H1 (cell line): Measurements from ENCODE around the gene RHOB. TPM values are rescaled to one million over a fixed set of nuclear protein-coding genes. Genes with fewer than 3 reads are reported as not detected.

ENCODE experiments used
- CTCF ChIA-PET: fragments of 300-600 bp; sonication (Branson Sonifier 250); formaldehyde crosslinking; loops from one replicate; lab custom pipeline; 2021; ENCODE audit not compliant: partially characterized antibody; lab: Charles Lee
- POLR2A ChIA-PET: fragments of 300-600 bp; sonication (Branson Sonifier 250); formaldehyde crosslinking; loops from one replicate; lab custom pipeline; 2021; ENCODE audit warnings: inconsistent platforms; ENCODE audit not compliant: partially characterized antibody; lab: Charles Lee
- DNase-seq, 2 experiments: peaks; one replicate each; pipeline versions ENCODE4 v3.0.0 to v3.0.0-alpha.2; 2010 to 2022; ENCODE audit warnings: low spot score in 2 of 2, low read depth in 1 of 2, mixed read lengths in 1 of 2
- FAIRE-seq: peaks from 2 replicates; lab custom pipeline; 2011; peaks lifted over from hg19 to GRCh38; lab: Jason Lieb, UNC
- H2AFZ ChIP-seq: 2 replicates; pipeline ENCODE4 v1.8.1; 2012; ENCODE audit warnings: low read length, inconsistent platforms
- H2AK5ac ChIP-seq: 2 replicates; pipeline ENCODE4 v1.6.1; 2013; ENCODE audit warnings: low read depth, low read length
- H2BK120ac ChIP-seq: replicated peaks from 2 replicates; pipeline ENCODE3; 2013; ENCODE audit warnings: low read depth, low read length, inconsistent platforms
- H2BK12ac ChIP-seq: 2 replicates; pipeline ENCODE4 v1.6.1; 2013; ENCODE audit warnings: low read depth, low read length
- H2BK15ac ChIP-seq: 2 replicates; pipeline ENCODE4 v1.6.1; 2013; ENCODE audit warnings: low read length
- H2BK20ac ChIP-seq: 2 replicates; pipeline ENCODE4 v1.6.1; 2013; ENCODE audit warnings: low read length
- H2BK5ac ChIP-seq: 2 replicates; pipeline ENCODE4 v1.6.1; 2013; ENCODE audit warnings: low read depth, low read length
- H3K14ac ChIP-seq: 2 replicates; pipeline ENCODE4 v1.6.1; 2013; ENCODE audit warnings: inconsistent platforms; ENCODE audit not compliant: insufficient read length
- H3K18ac ChIP-seq: 2 replicates; pipeline ENCODE4 v1.6.1; 2013; ENCODE audit warnings: low read length; ENCODE audit errors: extremely low read depth
- H3K23ac ChIP-seq: 2 replicates; pipeline ENCODE4 v1.6.1; 2013; ENCODE audit warnings: inconsistent platforms; ENCODE audit not compliant: insufficient read length
- H3K23me2 ChIP-seq: 2 replicates; pipeline ENCODE4 v1.6.1; 2013; ENCODE audit warnings: low read depth, low read length
- H3K27ac ChIP-seq: 2 replicates; pipeline ENCODE4 v1.6.1; 2011; ENCODE audit warnings: low read depth, low read length, inconsistent platforms
- H3K27me3 ChIP-seq, 4 experiments: replicated peaks in 1 of 4; 1 replicate in 1 of 4; 2 replicates in 3 of 4; pipeline versions ENCODE4 v1.6.1 to v1.8.1; 2011 to 2013; ENCODE audit warnings: low read length in 3 of 4, mild to moderate bottlenecking in 3 of 4, inconsistent platforms in 2 of 4, mixed read lengths in 2 of 4, moderate library complexity in 1 of 4; ENCODE audit not compliant: control insufficient read depth in 3 of 4, insufficient read depth in 3 of 4; ENCODE audit errors: extremely low read depth in 1 of 4
- H3K36me3 ChIP-seq, 4 experiments: 2 replicates each; pipeline versions ENCODE4 v1.6.1 to v1.8.1; 2011 to 2013; ENCODE audit warnings: mild to moderate bottlenecking in 4 of 4, low read length in 3 of 4, moderate library complexity in 2 of 4, control low read depth in 1 of 4, inconsistent platforms in 1 of 4; ENCODE audit not compliant: insufficient read depth in 4 of 4, control insufficient read depth in 2 of 4
- H3K4ac ChIP-seq: replicated peaks from 2 replicates; pipeline ENCODE3; 2013; ENCODE audit warnings: low read length, low read depth, mixed read lengths, inconsistent platforms; ENCODE audit not compliant: insufficient read length
- H3K4me1 ChIP-seq, 4 experiments: replicated peaks in 1 of 4; 1 replicate in 1 of 4; 2 replicates in 3 of 4; pipeline versions ENCODE4 v1.6.1 to v1.8.1; 2011 to 2013; ENCODE audit warnings: low read length in 3 of 4, inconsistent platforms in 2 of 4, mixed read lengths in 1 of 4; ENCODE audit not compliant: insufficient read depth in 4 of 4, control insufficient read depth in 3 of 4
- H3K4me2 ChIP-seq, 2 experiments: 2 replicates each; pipeline versions ENCODE4 v1.6.1 to v1.8.1; 2011 to 2013; ENCODE audit warnings: low read depth in 2 of 2, low read length in 2 of 2, control low read depth in 1 of 2, inconsistent platforms in 1 of 2, mild to moderate bottlenecking in 1 of 2; ENCODE audit not compliant: insufficient read depth in 1 of 2
- H3K4me3 ChIP-seq, 4 experiments: fragments of 200-600, 300-600 bp in 1 of 4; sonication (generic), shearing (Covaris generic), sonication (Bioruptor Twin) in 1 of 4; 2 replicates each; pipeline versions ENCODE4 v1.5.1 to v1.8.1; 2011 to 2016; ENCODE audit warnings: low read length in 4 of 4, low read depth in 3 of 4, control low read depth in 2 of 4, inconsistent platforms in 2 of 4, mild to moderate bottlenecking in 2 of 4, mixed read lengths in 1 of 4, moderate library complexity in 1 of 4; ENCODE audit not compliant: insufficient read depth in 2 of 4; ENCODE audit errors: extremely low read depth in 1 of 4
- H3K56ac ChIP-seq: replicated peaks from 2 replicates; pipeline ENCODE3; 2013; ENCODE audit warnings: low read depth, mild to moderate bottlenecking, mixed read lengths, low read length, inconsistent platforms; ENCODE audit not compliant: insufficient read length
- H3K79me1 ChIP-seq: 2 replicates; pipeline ENCODE4 v1.6.1; 2013; ENCODE audit warnings: low read depth, low read length, control low read depth
- H3K79me2 ChIP-seq, 2 experiments: 2 replicates each; pipeline versions ENCODE4 v1.6.1 to v1.8.1; 2012 to 2013; ENCODE audit warnings: low read length in 2 of 2, mild to moderate bottlenecking in 2 of 2, inconsistent platforms in 1 of 2; ENCODE audit not compliant: insufficient read depth in 2 of 2, control insufficient read depth in 1 of 2
- H3K9ac ChIP-seq, 4 experiments: replicated peaks in 1 of 4; 1 replicate in 1 of 4; 2 replicates in 3 of 4; pipeline versions ENCODE4 v1.6.1 to v1.8.1; 2011 to 2013; ENCODE audit warnings: low read depth in 3 of 4, low read length in 3 of 4, control low read depth in 2 of 4, mild to moderate bottlenecking in 2 of 4, moderate library complexity in 2 of 4, inconsistent platforms in 1 of 4; ENCODE audit errors: extremely low read depth in 1 of 4
- H3K9me3 ChIP-seq, 2 experiments: 2 replicates each; pipeline versions ENCODE4 v1.6.1 to v1.8.1; 2012 to 2013; ENCODE audit warnings: mild to moderate bottlenecking in 2 of 2, moderate library complexity in 2 of 2, control low read depth in 1 of 2, inconsistent platforms in 1 of 2, low read depth in 1 of 2, low read length in 1 of 2, mixed read lengths in 1 of 2; ENCODE audit not compliant: insufficient read depth in 2 of 2
- H4K20me1 ChIP-seq, 2 experiments: replicated peaks in 1 of 2; 2 replicates each; pipeline versions ENCODE3 to v1.8.1; 2011 to 2013; ENCODE audit warnings: inconsistent platforms in 2 of 2, low read length in 2 of 2, mild to moderate bottlenecking in 1 of 2; ENCODE audit not compliant: insufficient read depth in 2 of 2, control insufficient read depth in 1 of 2
- H4K5ac ChIP-seq: 2 replicates; pipeline ENCODE4 v1.6.1; 2013; ENCODE audit warnings: low read length, low read depth, mixed read lengths, inconsistent platforms; ENCODE audit not compliant: insufficient read length
- H4K8ac ChIP-seq: 2 replicates; pipeline ENCODE4 v1.8.0; 2013; ENCODE audit warnings: mild to moderate bottlenecking, moderate library complexity, low read length, inconsistent platforms; ENCODE audit not compliant: insufficient read depth; ENCODE audit errors: extremely low read depth
- H4K91ac ChIP-seq: replicated peaks from 2 replicates; pipeline ENCODE3; 2013; ENCODE audit warnings: low read length, mixed read lengths, inconsistent platforms; ENCODE audit not compliant: insufficient read length
- BACH1 ChIP-seq: IDR thresholded peaks from 2 replicates; pipeline ENCODE4 v1.6.1; 2012; ENCODE audit warnings: low read length, improper control_type of control experiment
- CREB1 ChIP-seq: IDR thresholded peaks from 2 replicates; pipeline ENCODE4 v1.6.1; 2012; ENCODE audit warnings: inconsistent platforms
- CTBP2 ChIP-seq: IDR thresholded peaks from 2 replicates; pipeline ENCODE4 v1.7.0; 2011; ENCODE audit warnings: borderline replicate concordance, mild to moderate bottlenecking, moderate library complexity, mixed read lengths, low read length; ENCODE audit not compliant: insufficient read depth, insufficient read length
- JUND ChIP-seq: IDR thresholded peaks from 2 replicates; pipeline ENCODE4 v1.6.1; 2011; ENCODE audit warnings: mild to moderate bottlenecking, improper control_type of control experiment, low read length
- KDM5A ChIP-seq: fragments of 200-600 bp; IDR thresholded peaks from 2 replicates; pipeline ENCODE4 v1.7.1; 2012; ENCODE audit warnings: mild to moderate bottlenecking, low read length, inconsistent platforms, mixed read lengths
- POU5F1 ChIP-seq: IDR thresholded peaks from 2 replicates; pipeline ENCODE4 v1.6.1; 2011; ENCODE audit warnings: low read depth, mild to moderate bottlenecking, low read length, moderate library complexity
- RAD21 ChIP-seq, 2 experiments: IDR thresholded peaks in 1 of 2; conservative IDR thresholded peaks in 1 of 2; 2 replicates each; pipeline ENCODE4 v1.6.1; 2011; ENCODE audit warnings: low read depth in 2 of 2, low read length in 2 of 2, improper control_type of control experiment in 1 of 2, inconsistent platforms in 1 of 2, mild to moderate bottlenecking in 1 of 2, moderate library complexity in 1 of 2
- RXRA ChIP-seq: IDR thresholded peaks from 2 replicates; pipeline ENCODE4 v1.6.1; 2011; ENCODE audit warnings: low read depth, mild to moderate bottlenecking, low read length, moderate library complexity; ENCODE audit not compliant: insufficient read depth
- TAF1 ChIP-seq: IDR thresholded peaks from 2 replicates; pipeline ENCODE4 v1.6.1; 2011; ENCODE audit warnings: mild to moderate bottlenecking, low read depth, low read length
- TAF7 ChIP-seq: optimal IDR thresholded peaks from 2 replicates; pipeline ENCODE3; 2011; ENCODE audit warnings: low read depth, mild to moderate bottlenecking, inconsistent platforms, low read length, moderate library complexity, borderline replicate concordance
- WGBS, 2 experiments: shearing (Covaris generic) in 1 of 2; methylation state at CpG; one replicate each; pipeline versions ENCODE4 v1.1.6 to v1.1.7; 2013 to 2015; ENCODE audit warnings: low lambda C conversion rate in 2 of 2, mixed read lengths in 2 of 2, inconsistent platforms in 1 of 2, low coverage in 1 of 2, missing lambda C conversion rate in 1 of 2; ENCODE audit not compliant: insufficient replicate concordance in 2 of 2, insufficient coverage in 1 of 2, insufficient read length in 1 of 2; ENCODE audit errors: extremely low coverage in 1 of 2, missing lambda C conversion rate in 1 of 2; 5-methylcytosine and 5-hydroxymethylcytosine counted together
- polyA plus RNA-seq, 7 experiments: library from polyadenylated mRNA; depleted of rRNA in 3 of 7; stranded (reverse) in 5 of 7; unstranded in 2 of 7; fragments of >200 nt in 5 of 7; fragments of 200-250 nt in 2 of 7; gene quantifications; 1 replicate in 5 of 7; 2 replicates in 1 of 7; 4 replicates in 1 of 7; pipeline versions ENCODE4 v1.2.1 to v1.2.3, GENCODE V29; 2011 to 2013; ENCODE audit warnings: missing spikeins in 2 of 7, mixed read lengths in 2 of 7
- total RNA-seq: library from RNA; stranded (reverse); fragmentation: NEBNext Ultra II Directional; extraction: Animal tissue kit (Norgen Biotek cat#: 25700); gene quantifications from 2 replicates; pipeline ENCODE4 v1.2.1, GENCODE V29; 2021
- TF ChIP-seq, protein P1 (sequence below): IDR thresholded peaks from 2 replicates; pipeline ENCODE4 v1.6.1; 2011; ENCODE audit warnings: low read depth, mild to moderate bottlenecking, low read length; ENCODE audit not compliant: insufficient read depth

Gene RHOB
- total and polyA plus RNA-seq, 2 of the 8 experiments (the other 6 are each of a cell fraction or from before 2014, with no cell fraction given): 9.3 to 9.5 TPM

DNA sequence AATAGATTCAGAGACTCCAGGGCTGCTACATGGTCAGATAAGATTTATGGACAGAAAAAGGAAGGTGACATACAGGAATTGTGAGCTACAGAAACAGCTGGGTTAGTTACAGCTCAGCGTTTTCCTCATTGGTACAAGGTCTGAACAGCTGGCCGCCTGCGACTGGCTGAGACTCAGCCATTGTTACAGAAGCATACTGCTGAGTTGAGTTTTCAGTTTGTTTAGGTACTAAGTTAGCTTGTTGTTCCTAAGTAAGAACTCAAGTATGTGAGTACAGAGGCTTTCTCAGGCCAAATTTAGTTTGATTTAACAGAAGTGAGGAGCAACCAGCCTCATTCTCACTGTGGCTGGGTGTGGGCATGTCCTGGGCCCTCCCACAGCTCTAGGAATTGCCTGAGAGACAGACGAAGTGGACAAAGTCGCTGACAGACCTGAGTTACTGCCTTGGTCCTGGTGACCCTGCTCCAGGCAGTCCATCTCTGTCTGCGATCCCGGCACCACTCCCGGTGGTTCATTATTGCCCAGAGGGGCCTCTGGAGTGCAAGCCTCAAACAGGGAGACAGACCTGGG, 27.8 kb upstream of the RHOB start:
- no peak overlapping the region for H2AK5ac ChIP-seq
- no peak overlapping the region for H3K4ac ChIP-seq
- no peak overlapping the region for H2BK20ac ChIP-seq
- H3K23ac ChIP-seq: no peak overlapping the region
- CTCF ChIA-PET: interaction anchor here (0.8 to 25.0 kb wide), 10 partner anchors 10 to 226 kb away, joined by 3 to 404 read pairs (median 8); partner anchors contain the start of gene HS1BP3
- H3K27me3 ChIP-seq: no peaks in the 10 kb centered on the region
- H3K14ac ChIP-seq: no peak overlapping the region
- TF ChIP-seq RXRA: no peak
- no peak for TF ChIP-seq CREB1
- no peak for TF ChIP-seq BACH1
- no peak for TF ChIP-seq KDM5A
- no peak for TF ChIP-seq JUND
- no peak for TF ChIP-seq TAF1
- TF ChIP-seq TAF7: no peak
- no peak for TF ChIP-seq RAD21 (IDR thresholded peaks at IDR 0.05 in 1 of 2, conservative IDR thresholded peaks at IDR 0.05 in 1 of 2; ENCODE audit: low read depth in 2 of 2, low read length in 2 of 2)
- no peak for TF ChIP-seq POU5F1
- TF ChIP-seq CTBP2: no peak
- TF ChIP-seq, protein P1, sequence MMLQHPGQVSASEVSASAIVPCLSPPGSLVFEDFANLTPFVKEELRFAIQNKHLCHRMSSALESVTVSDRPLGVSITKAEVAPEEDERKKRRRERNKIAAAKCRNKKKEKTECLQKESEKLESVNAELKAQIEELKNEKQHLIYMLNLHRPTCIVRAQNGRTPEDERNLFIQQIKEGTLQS: no peak
- H4K5ac ChIP-seq: peak overlapping the region; percentile 62
- peaks cover 0 to 4% (median 2%) of the 10 kb centered on the region in 4 experiments; a peak in 2 of 7 replicates for H3K4me1 ChIP-seq
- no peaks in the 10 kb centered on the region for H3K79me2 ChIP-seq
- no peaks in the 10 kb centered on the region for H3K79me1 ChIP-seq
- FAIRE-seq (no peak), DNase-seq (no peak)
- no peak overlapping the region for H2BK120ac ChIP-seq
- H2BK15ac ChIP-seq: no peak overlapping the region
- H3K4me2 ChIP-seq: no peak overlapping the region
- no peaks in the 10 kb centered on the region for H3K23me2 ChIP-seq
- WGBS, 2 experiments: 76% methylated on average over 8 of the region's 8 CpGs; no CpG with 5 or more reads in 1 of the 2 experiments
- H4K91ac ChIP-seq: peak overlapping the region; percentile 56
- no peak overlapping the region for H2BK12ac ChIP-seq
- H3K9me3 ChIP-seq: no peaks in the 10 kb centered on the region
- no peak overlapping the region for H3K4me3 ChIP-seq
- H3K27ac ChIP-seq: no peak overlapping the region
- no peak overlapping the region for H3K56ac ChIP-seq
- H4K20me1 ChIP-seq: no peaks in the 10 kb centered on the region
- POLR2A ChIA-PET: interaction anchor here (0.7 to 1.9 kb wide), 2 partner anchors 28 to 559 kb away, joined by 3 to 10 read pairs; partner anchors contain the start of gene RHOB
- H2AFZ ChIP-seq: peak overlapping the region; percentile 95
- H2BK5ac ChIP-seq: no peak overlapping the region
- H4K8ac ChIP-seq: peak overlapping the region; percentile 53; the same call in 1 of the 2 replicates
- H3K18ac ChIP-seq: peak overlapping the region; percentile 48; the same call in 1 of the 2 replicates
- no peak overlapping the region; a peak in 1 of 7 replicates for H3K9ac ChIP-seq
- no peaks in the 10 kb centered on the region for H3K36me3 ChIP-seq
